ENCODE results near the gene ZNF689. TPM values are rescaled to one million over a fixed set of nuclear protein-coding genes. Genes with fewer than 3 reads are reported as not detected.

Gene ZNF689
- total RNA-seq, 1 donor from 2014 or later = 14.6 TPM

GRCh38 chr16:30574678-30575077 lies 35.5 kb downstream of the ZNF689 start:
- peak overlapping the region; percentile 20 for H3K4me3 Mint-ChIP-seq (ENCODE audit: unreplicated experiment)
- H3K4me1 Mint-ChIP-seq (ENCODE audit: low read depth, unreplicated experiment) = peaks cover 9% of the 10 kb centered on the region
- H3K36me3 Mint-ChIP-seq (ENCODE audit: unreplicated experiment) = no peaks in the 10 kb centered on the region
- TF ChIP-seq CTCF (IDR thresholded peaks at IDR 0.05; ENCODE audit: partially characterized antibody, unreplicated experiment) = no peak
- peaks cover 7% of the 10 kb centered on the region for H3K9me3 Mint-ChIP-seq (ENCODE audit: unreplicated experiment)
- DNase-seq = no peak
- peaks cover 4% of the 10 kb centered on the region for H3K27me3 Mint-ChIP-seq (ENCODE audit: unreplicated experiment)
- H3K27ac Mint-ChIP-seq (ENCODE audit: unreplicated experiment) = no peak overlapping the region

GRCh38 chr16:30571445-30572322 lies 38.5 kb downstream of the ZNF689 start, which contains the start of gene ZNF688:
Gene ZNF688, minus strand, starts transcription at chr16:30571714. Its CDS starts 85 bp downstream, at chr16:30571629.
- H3K9me3 Mint-ChIP-seq (ENCODE audit: unreplicated experiment) = peaks cover 10% of the 10 kb centered on the region
- no peaks in the 10 kb centered on the region for H3K36me3 Mint-ChIP-seq (ENCODE audit: unreplicated experiment)
- no peak for TF ChIP-seq CTCF (IDR thresholded peaks at IDR 0.05; ENCODE audit: partially characterized antibody, unreplicated experiment)
- DNase-seq = peak; percentile 88
- peak within 1 kb of the TSS; percentile 96 for H3K27ac Mint-ChIP-seq (ENCODE audit: unreplicated experiment)
- H3K4me3 Mint-ChIP-seq (ENCODE audit: unreplicated experiment) = peak within 1 kb of the TSS; percentile 96
- H3K4me1 Mint-ChIP-seq (ENCODE audit: low read depth, unreplicated experiment) = peaks cover 12% of the 10 kb centered on the region
- peaks cover 4% of the 10 kb centered on the region for H3K27me3 Mint-ChIP-seq (ENCODE audit: unreplicated experiment)

GRCh38 chr16:30570636-30571444 lies 39.3 kb downstream of the ZNF689 start:
- H3K36me3 Mint-ChIP-seq (ENCODE audit: unreplicated experiment) = no peaks in the 10 kb centered on the region
- DNase-seq = peak; percentile 44
- peak overlapping the region; percentile 89 for H3K4me3 Mint-ChIP-seq (ENCODE audit: unreplicated experiment)
- peaks cover 15% of the 10 kb centered on the region for H3K9me3 Mint-ChIP-seq (ENCODE audit: unreplicated experiment)
- H3K4me1 Mint-ChIP-seq (ENCODE audit: low read depth, unreplicated experiment) = peaks cover 21% of the 10 kb centered on the region
- H3K27ac Mint-ChIP-seq (ENCODE audit: unreplicated experiment) = peak overlapping the region; percentile 96
- no peak for TF ChIP-seq CTCF (IDR thresholded peaks at IDR 0.05; ENCODE audit: partially characterized antibody, unreplicated experiment)
- peaks cover 6% of the 10 kb centered on the region for H3K27me3 Mint-ChIP-seq (ENCODE audit: unreplicated experiment)

- H3K4me3 Mint-ChIP-seq (ENCODE audit: unreplicated experiment) = peak overlapping the region; percentile 89
- DNase-seq = no peak
- H3K27ac Mint-ChIP-seq (ENCODE audit: unreplicated experiment) = peak overlapping the region; percentile 67
Measured at GRCh38 chr16:30569746-30570635, 40.2 kb downstream of the ZNF689 start.

More at GRCh38 chr16:30569746-30570635, 40.2 kb downstream of the ZNF689 start:
- TF ChIP-seq CTCF (IDR thresholded peaks at IDR 0.05; ENCODE audit: partially characterized antibody, unreplicated experiment) = no peak
- H3K9me3 Mint-ChIP-seq (ENCODE audit: unreplicated experiment) = peaks cover 21% of the 10 kb centered on the region
- peaks cover 12% of the 10 kb centered on the region for H3K27me3 Mint-ChIP-seq (ENCODE audit: unreplicated experiment)
- no peaks in the 10 kb centered on the region for H3K36me3 Mint-ChIP-seq (ENCODE audit: unreplicated experiment)
- peaks cover 27% of the 10 kb centered on the region for H3K4me1 Mint-ChIP-seq (ENCODE audit: low read depth, unreplicated experiment)
